WERI-Rb-1 (cell line): ENCODE data around the gene MIPEP.

Experiments
- DNase-seq: peaks from one replicate; pipeline ENCODE4 v3.0.0-alpha.2; 2020
- H3K27ac ChIP-seq: fragments of 250-450 bp; sonication (Bioruptor Pico); 2 replicates; pipeline ENCODE4 v1.5.1; 2020; ENCODE audit warnings: mild to moderate bottlenecking, moderate library complexity
- H3K27me3 ChIP-seq: fragments of 250-450 bp; sonication (Bioruptor Pico); 2 replicates; pipeline ENCODE4 v1.5.1; 2021; ENCODE audit warnings: mild to moderate bottlenecking, low read depth, moderate library complexity; ENCODE audit not compliant: insufficient read depth, severe bottlenecking
- H3K36me3 ChIP-seq: fragments of 250-450 bp; sonication (Bioruptor Pico); 2 replicates; pipeline ENCODE4 v1.5.1; 2020; ENCODE audit warnings: mild to moderate bottlenecking, moderate library complexity
- H3K4me3 ChIP-seq: 2 replicates; pipeline ENCODE4 v1.5.1; 2011; ENCODE audit warnings: low read depth, mild to moderate bottlenecking, control low read depth, low read length
- H3K9me3 ChIP-seq: fragments of 250-450 bp; sonication (Bioruptor Pico); 2 replicates; pipeline ENCODE4 v1.5.1; 2021; ENCODE audit warnings: mild to moderate bottlenecking, moderate library complexity; ENCODE audit not compliant: severe bottlenecking
- CTCF ChIP-seq: IDR thresholded peaks from 2 replicates; pipeline ENCODE4 v1.5.1; 2011; ENCODE audit warnings: low read depth, mild to moderate bottlenecking, control low read depth, inconsistent platforms, low read length

MIPEP gene

DNA sequence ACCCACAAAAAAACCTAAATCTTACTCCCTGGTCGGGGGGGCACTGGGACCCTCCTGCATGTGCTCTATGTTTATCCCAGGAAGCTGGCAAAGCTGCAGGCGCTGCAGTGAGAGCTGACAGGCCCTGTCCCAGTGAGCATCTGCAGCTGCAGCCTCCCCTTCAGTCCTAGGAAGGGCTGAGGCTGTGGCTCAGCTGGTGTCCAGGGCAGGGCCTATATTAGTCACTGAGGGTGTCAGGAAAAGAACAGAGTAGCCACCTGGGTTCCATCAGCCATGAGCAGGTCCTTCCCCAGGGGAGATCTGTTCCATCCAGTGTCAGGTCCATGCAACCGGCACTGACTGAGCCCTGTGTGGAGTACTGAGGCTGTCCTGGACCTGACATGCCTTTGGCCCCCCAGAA lies 198.5 kb downstream of the MIPEP start:
- Histone ChIP-seq H3K9me3 (no peaks in the 10 kb centered on the region), H3K27ac (no peak overlapping the region)
- DNase-seq, result no peak

GRCh38 chr13:23688336-23688735 lies 200.9 kb downstream of the MIPEP start:
- H3K9me3 ChIP-seq, result peaks cover 4% of the 10 kb centered on the region
- TF ChIP-seq CTCF, result no peak
- H3K27ac ChIP-seq, result no peak overlapping the region
- H3K4me3 ChIP-seq, result no peak overlapping the region
- no peak for DNase-seq
- no peaks in the 10 kb centered on the region for H3K27me3 ChIP-seq
- H3K36me3 ChIP-seq, result no peaks in the 10 kb centered on the region

More for the DNA sequence above, 198.5 kb downstream of the MIPEP start:
- Histone ChIP-seq H3K4me3 (no peak overlapping the region), H3K36me3 (no peaks in the 10 kb centered on the region), H3K27me3 (no peaks in the 10 kb centered on the region)
- TF ChIP-seq CTCF, result no peak

GRCh38 chr13:23687614-23688013 lies 201.6 kb downstream of the MIPEP start:
- no peak overlapping the region for H3K4me3 ChIP-seq
- H3K27me3 ChIP-seq, result no peaks in the 10 kb centered on the region
- H3K36me3 ChIP-seq, result no peaks in the 10 kb centered on the region
- no peak overlapping the region for H3K27ac ChIP-seq
- no peak for TF ChIP-seq CTCF
- H3K9me3 ChIP-seq, result peaks cover 4% of the 10 kb centered on the region
- no peak for DNase-seq

DNA sequence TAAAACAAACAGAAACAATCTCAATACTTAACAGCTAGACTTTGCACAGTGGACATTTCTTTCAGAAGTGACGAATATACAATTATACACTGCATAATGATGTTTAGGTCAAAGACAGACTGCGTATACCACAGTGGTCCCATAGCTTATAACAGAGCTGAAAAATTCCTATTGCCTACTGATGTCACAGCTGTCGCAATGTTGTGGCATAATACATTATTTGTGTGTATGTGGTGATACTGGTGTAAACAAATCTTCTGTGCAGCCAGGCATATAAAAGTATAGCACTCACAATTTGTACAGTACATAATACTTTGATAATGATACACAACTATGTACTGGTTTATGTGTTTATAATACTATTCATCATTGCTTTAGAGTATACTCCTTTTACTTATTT lies 202.3 kb downstream of the MIPEP start:
- no peak for TF ChIP-seq CTCF
- Histone ChIP-seq H3K27me3 (no peaks in the 10 kb centered on the region), H3K36me3 (no peaks in the 10 kb centered on the region), H3K27ac (no peak overlapping the region), H3K4me3 (no peak overlapping the region), H3K9me3 (peaks cover 4% of the 10 kb centered on the region)
- no peak for DNase-seq

DNA sequence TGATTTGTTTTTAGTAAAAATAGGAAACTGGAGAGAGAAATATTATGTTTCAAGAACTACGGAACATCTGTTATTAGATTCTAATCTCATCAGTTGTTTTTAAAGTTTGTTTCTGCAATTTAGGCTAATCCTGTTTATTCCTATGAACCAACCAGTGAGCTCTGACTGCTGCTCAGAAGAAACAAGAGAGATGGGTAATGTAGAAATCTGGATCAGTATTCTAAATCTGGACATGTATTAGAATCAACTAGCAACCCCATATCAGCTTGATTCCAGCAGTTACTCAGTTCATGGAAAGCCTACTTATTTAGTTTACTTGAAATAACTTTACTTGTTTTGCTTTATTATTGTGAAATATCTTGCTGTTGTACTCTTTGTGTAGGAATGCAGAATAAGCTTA lies 203.8 kb downstream of the MIPEP start:
- no peaks in the 10 kb centered on the region for H3K36me3 ChIP-seq
- H3K4me3 ChIP-seq, result no peak overlapping the region
- H3K27ac ChIP-seq, result no peak overlapping the region
- no peaks in the 10 kb centered on the region for H3K27me3 ChIP-seq
- no peak for DNase-seq
- no peak for TF ChIP-seq CTCF
- H3K9me3 ChIP-seq, result peaks cover 6% of the 10 kb centered on the region

- no peak for DNase-seq
- H3K9me3 ChIP-seq, result peaks cover 6% of the 10 kb centered on the region
- H3K27me3 ChIP-seq, result no peaks in the 10 kb centered on the region
- H3K27ac ChIP-seq, result no peak overlapping the region
- H3K36me3 ChIP-seq, result no peaks in the 10 kb centered on the region
- TF ChIP-seq CTCF, result no peak
- no peak overlapping the region for H3K4me3 ChIP-seq
These were observed 204.6 kb downstream of the MIPEP start for GRCh38 chr13:23684647-23685046.
